HepG2 (cell line): Measurements from ENCODE around the gene GLDN. TPM values are rescaled to one million over a fixed set of nuclear protein-coding genes. Genes with fewer than 3 reads are reported as not detected.

ENCODE experiments used
- ATAC-seq: fragments of 200-7000 bp; cut with Tn5 transposase; 3 replicates; pipeline ENCODE4 v1.9.1; 2020; ENCODE audit warnings: mild to moderate bottlenecking, moderate library complexity
- BruUV-seq: library from RNA; stranded (reverse); fragments of 400-500 nt; replicated peaks from 2 replicates; lab custom pipeline; 2021; lab: Mats Ljungman, UMichigan
- CTCF ChIA-PET: fragments of 300-600 bp; formaldehyde crosslinking; extraction: SDS; loops from one replicate; lab custom pipeline; 2021; ENCODE audit warnings: low total read pairs, inconsistent platforms, low intra/inter-chr PET ratio; lab: Yijun Ruan, JAX
- POLR2A ChIA-PET: fragments of 350-600 bp; sonication (Branson Sonifier 250); formaldehyde crosslinking; loops from one replicate; lab custom pipeline; 2020; ENCODE audit warnings: antibody characterized with exemption, inconsistent platforms; lab: Yijun Ruan, JAX
- DNase-seq: peaks from one replicate; pipeline ENCODE4 v3.0.0-alpha.2; 2015; ENCODE audit warnings: low spot score
- FAIRE-seq: peaks from 3 replicates; lab custom pipeline; 2011; peaks lifted over from hg19 to GRCh38; lab: Jason Lieb, UNC
- H2AFZ ChIP-seq: one replicate; pipeline ENCODE4 v1.6.1; 2011; ENCODE audit warnings: low read length, inconsistent platforms
- H3K27ac ChIP-seq: fragments of 300-600 bp; 3 replicates; pipeline ENCODE4 v1.8.0; 2011; ENCODE audit warnings: mixed run types, mild to moderate bottlenecking, mixed read lengths, low read length, inconsistent platforms; ENCODE audit not compliant: insufficient read depth; ENCODE audit errors: extremely low read length
- H3K27me3 ChIP-seq, 2 experiments: fragments of 200-600 bp in 1 of 2; 2 replicates in 1 of 2; 3 replicates in 1 of 2; pipeline versions ENCODE4 v1.6.0 to v1.8.0; 2011; ENCODE audit warnings: low read length in 2 of 2, mild to moderate bottlenecking in 2 of 2, moderate library complexity in 2 of 2, inconsistent platforms in 1 of 2; ENCODE audit not compliant: insufficient read depth in 2 of 2, control insufficient read depth in 1 of 2
- H3K36me3 ChIP-seq, 2 experiments: fragments of 200-600 bp in 1 of 2; replicated peaks in 1 of 2; 2 replicates in 1 of 2; 3 replicates in 1 of 2; pipeline versions ENCODE4 v1.5.1 to v1.8.0; 2011; ENCODE audit warnings: low read length in 2 of 2, inconsistent platforms in 1 of 2; ENCODE audit not compliant: insufficient read depth in 2 of 2, control insufficient read depth in 1 of 2
- H3K4me1 ChIP-seq: 2 replicates; pipeline ENCODE4 v1.5.1; 2012; ENCODE audit warnings: low read length, inconsistent platforms; ENCODE audit not compliant: insufficient read depth
- H3K4me2 ChIP-seq: 2 replicates; pipeline ENCODE4 v1.6.0; 2011; ENCODE audit warnings: low read depth, low read length, inconsistent platforms
- H3K4me3 ChIP-seq, 3 experiments: fragments of 200-600 bp in 1 of 3; sonication (generic), shearing (Covaris generic) in 1 of 3; replicated peaks in 1 of 3; 2 replicates each; pipeline ENCODE4 v1.5.1; 2011 to 2016; ENCODE audit warnings: low read length in 3 of 3, inconsistent platforms in 2 of 3, low read depth in 2 of 3, mild to moderate bottlenecking in 2 of 3, control low read depth in 1 of 3, mixed read lengths in 1 of 3; ENCODE audit not compliant: insufficient read depth in 1 of 3
- H3K79me2 ChIP-seq: one replicate; pipeline ENCODE4 v1.6.1; 2011; ENCODE audit warnings: low read length, inconsistent platforms; ENCODE audit not compliant: insufficient read depth
- H3K9ac ChIP-seq: 2 replicates; pipeline ENCODE4 v1.6.0; 2011; ENCODE audit warnings: mild to moderate bottlenecking, low read depth, low read length, inconsistent platforms; ENCODE audit not compliant: insufficient read depth
- H3K9me3 ChIP-seq: 2 replicates; pipeline ENCODE4 v1.5.1; 2012; ENCODE audit warnings: mild to moderate bottlenecking, low read length
- H4K20me1 ChIP-seq: 2 replicates; pipeline ENCODE4 v1.6.0; 2011; ENCODE audit warnings: inconsistent platforms, mild to moderate bottlenecking, low read length, moderate library complexity; ENCODE audit not compliant: insufficient read depth
- BORCS8-MEF2B ChIP-seq: sonication (generic); formaldehyde crosslinking; IDR thresholded peaks from 2 replicates; pipeline ENCODE4 v1.8.0; 2022; ENCODE audit warnings: mild to moderate bottlenecking, missing genetic modification reagents
- CCAR2 ChIP-seq: fragments of 200-400 bp; formaldehyde crosslinking; optimal IDR thresholded peaks from 2 replicates; pipeline ENCODE3; 2018; ENCODE audit warnings: low read depth, mild to moderate bottlenecking, low read length, moderate library complexity
- CREB1 ChIP-seq, 2 experiments: fragments of 450-650 bp in 1 of 2; IDR thresholded peaks; 2 replicates each; pipeline ENCODE4 v1.6.1; 2016 to 2017; ENCODE audit warnings: control low read depth in 1 of 2, mild to moderate bottlenecking in 1 of 2, missing compliant biosample characterization in 1 of 2, missing genetic modification characterization in 1 of 2
- EHMT2 ChIP-seq: fragments of 200-600 bp; sonication (generic); IDR thresholded peaks from 2 replicates; pipeline ENCODE4 v1.7.0; 2017; ENCODE audit warnings: antibody characterized with exemption, low read depth, low read length, borderline replicate concordance
- MAFG ChIP-seq: sonication (generic); formaldehyde crosslinking; IDR thresholded peaks from 2 replicates; pipeline ENCODE4 v1.5.1; 2020; ENCODE audit warnings: mild to moderate bottlenecking, missing genetic modification reagents
- NAIF1 ChIP-seq: sonication (generic); formaldehyde crosslinking; IDR thresholded peaks from 2 replicates; pipeline ENCODE4 v1.5.0; 2020; ENCODE audit warnings: mild to moderate bottlenecking, missing genetic modification reagents, borderline replicate concordance
- YEATS4 ChIP-seq: sonication (generic); formaldehyde crosslinking; IDR thresholded peaks from 2 replicates; pipeline ENCODE4 v1.4.0; 2020; ENCODE audit warnings: missing genetic modification reagents, borderline replicate concordance
- ZNF468 ChIP-seq: sonication (generic); formaldehyde crosslinking; IDR thresholded peaks from 2 replicates; pipeline ENCODE4 v1.8.0; 2022; ENCODE audit warnings: mild to moderate bottlenecking, moderate library complexity, missing genetic modification reagents
- ZNF674 ChIP-seq: sonication (generic); formaldehyde crosslinking; IDR thresholded peaks from 2 replicates; pipeline ENCODE4 v1.5.0; 2020; ENCODE audit warnings: low read depth, mild to moderate bottlenecking, missing genetic modification reagents
- ZNF720 ChIP-seq: sonication (generic); formaldehyde crosslinking; IDR thresholded peaks from 2 replicates; pipeline ENCODE4 v1.4.0; 2020; ENCODE audit warnings: missing genetic modification reagents
- WGBS: methylation state at CpG from one replicate; pipeline ENCODE4 v1.1.6; 2017; ENCODE audit warnings: low lambda C conversion rate; 5-methylcytosine and 5-hydroxymethylcytosine counted together
- in situ Hi-C: cut with HindIII; loops from 2 replicates; pipeline ENCODE4 v1.10.0; 2017; ENCODE audit warnings: low pct_unique_long_range_greater_than_20kb; ENCODE audit not compliant: extremely low pct_ligation_motif_present
- intact Hi-C: fragments of 100-400 bp; cut with micrococcal nuclease; formaldehyde crosslinking; loops from one replicate; pipeline ENCODE4 v1.10.0; 2022; ENCODE audit not compliant: unreplicated experiment
- polyA plus RNA-seq, 8 experiments: library from polyadenylated mRNA; depleted of rRNA in 3 of 8; stranded (reverse) in 7 of 8; unstranded in 1 of 8; fragments of >200 nt; fragmentation: Illumina TruSeq in 4 of 8; extraction: Trizol in 4 of 8; gene quantifications; 2 replicates each; pipeline versions ENCODE4 v1.2.1 to v1.2.3, GENCODE V29; 2011 to 2016; ENCODE audit warnings: low read depth in 4 of 8, missing spikeins in 1 of 8, mixed read lengths in 1 of 8; ENCODE audit not compliant: insufficient read depth in 1 of 8
- total RNA-seq, 5 experiments: library from RNA; depleted of rRNA; stranded (reverse); fragments of >200 nt; fragmentation: Illumina TruSeq; extraction: Trizol; gene quantifications; 2 replicates each; pipeline ENCODE4 v1.2.3, GENCODE V29; 2016; ENCODE audit warnings: low read depth in 1 of 5
- TF ChIP-seq, protein P1 (sequence below): sonication (generic); formaldehyde crosslinking; IDR thresholded peaks from 2 replicates; pipeline ENCODE4 v1.5.0; 2020; ENCODE audit warnings: mild to moderate bottlenecking, missing genetic modification reagents
- TF ChIP-seq, protein P2 (sequence below): sonication (generic); formaldehyde crosslinking; IDR thresholded peaks from 2 replicates; pipeline ENCODE4 v1.8.0; 2023; ENCODE audit warnings: mild to moderate bottlenecking, missing genetic modification reagents

The GLDN gene
- total and polyA plus RNA-seq, 2 of the 13 experiments (the other 11 are each of a cell fraction or from before 2014, with no cell fraction given), result 0.86 to 1.0 TPM

DNA sequence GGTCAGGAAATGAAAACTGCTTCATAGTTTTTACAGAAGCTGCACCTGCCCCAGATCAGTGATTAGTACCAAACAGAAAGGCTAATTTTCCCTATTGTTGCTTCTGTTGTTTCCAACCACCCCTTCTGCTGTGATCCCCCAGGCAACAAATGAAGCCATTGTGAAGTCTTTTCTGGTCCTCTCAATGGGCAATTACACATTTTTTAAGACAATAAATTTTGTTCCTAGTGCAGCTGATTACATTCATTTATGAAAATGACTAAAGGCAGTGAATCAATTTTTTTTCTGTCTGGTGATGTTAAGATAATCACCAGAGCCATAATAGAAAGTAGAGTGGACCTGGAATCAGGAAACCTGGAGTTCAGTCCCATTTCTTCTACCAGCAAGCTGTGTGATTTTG, 32.7 kb downstream of the GLDN start (continued):
- TF ChIP-seq YEATS4 (CRISPR knock-in tag), result no peak
- no peak for TF ChIP-seq ZNF720 (CRISPR knock-in tag)
- TF ChIP-seq, protein P1, sequence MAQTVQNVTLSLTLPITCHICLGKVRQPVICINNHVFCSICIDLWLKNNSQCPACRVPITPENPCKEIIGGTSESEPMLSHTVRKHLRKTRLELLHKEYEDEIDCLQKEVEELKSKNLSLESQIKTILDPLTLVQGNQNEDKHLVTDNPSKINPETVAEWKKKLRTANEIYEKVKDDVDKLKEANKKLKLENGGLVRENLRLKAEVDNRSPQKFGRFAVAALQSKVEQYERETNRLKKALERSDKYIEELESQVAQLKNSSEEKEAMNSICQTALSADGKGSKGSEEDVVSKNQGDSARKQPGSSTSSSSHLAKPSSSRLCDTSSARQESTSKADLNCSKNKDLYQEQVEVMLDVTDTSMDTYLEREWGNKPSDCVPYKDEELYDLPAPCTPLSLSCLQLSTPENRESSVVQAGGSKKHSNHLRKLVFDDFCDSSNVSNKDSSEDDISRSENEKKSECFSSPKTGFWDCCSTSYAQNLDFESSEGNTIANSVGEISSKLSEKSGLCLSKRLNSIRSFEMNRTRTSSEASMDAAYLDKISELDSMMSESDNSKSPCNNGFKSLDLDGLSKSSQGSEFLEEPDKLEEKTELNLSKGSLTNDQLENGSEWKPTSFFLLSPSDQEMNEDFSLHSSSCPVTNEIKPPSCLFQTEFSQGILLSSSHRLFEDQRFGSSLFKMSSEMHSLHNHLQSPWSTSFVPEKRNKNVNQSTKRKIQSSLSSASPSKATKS (CRISPR knock-in tag), result no peak
- no peak for TF ChIP-seq ZNF674 (CRISPR knock-in tag)
- no peak for TF ChIP-seq ZNF468 (CRISPR knock-in tag)
- no peak for TF ChIP-seq MAFG
- no peak for TF ChIP-seq EHMT2
- TF ChIP-seq, protein P2, sequence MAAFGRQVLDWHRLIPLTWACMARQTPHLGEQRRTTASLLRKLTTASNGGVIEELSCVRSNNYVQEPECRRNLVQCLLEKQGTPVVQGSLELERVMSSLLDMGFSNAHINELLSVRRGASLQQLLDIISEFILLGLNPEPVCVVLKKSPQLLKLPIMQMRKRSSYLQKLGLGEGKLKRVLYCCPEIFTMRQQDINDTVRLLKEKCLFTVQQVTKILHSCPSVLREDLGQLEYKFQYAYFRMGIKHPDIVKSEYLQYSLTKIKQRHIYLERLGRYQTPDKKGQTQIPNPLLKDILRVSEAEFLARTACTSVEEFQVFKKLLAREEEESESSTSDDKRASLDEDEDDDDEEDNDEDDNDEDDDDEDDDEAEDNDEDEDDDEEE (CRISPR knock-in tag), result no peak
- TF ChIP-seq CCAR2, result no peak
- TF ChIP-seq BORCS8-MEF2B, result no peak
- TF ChIP-seq, all 625 proteins: peak for 0

DNA sequence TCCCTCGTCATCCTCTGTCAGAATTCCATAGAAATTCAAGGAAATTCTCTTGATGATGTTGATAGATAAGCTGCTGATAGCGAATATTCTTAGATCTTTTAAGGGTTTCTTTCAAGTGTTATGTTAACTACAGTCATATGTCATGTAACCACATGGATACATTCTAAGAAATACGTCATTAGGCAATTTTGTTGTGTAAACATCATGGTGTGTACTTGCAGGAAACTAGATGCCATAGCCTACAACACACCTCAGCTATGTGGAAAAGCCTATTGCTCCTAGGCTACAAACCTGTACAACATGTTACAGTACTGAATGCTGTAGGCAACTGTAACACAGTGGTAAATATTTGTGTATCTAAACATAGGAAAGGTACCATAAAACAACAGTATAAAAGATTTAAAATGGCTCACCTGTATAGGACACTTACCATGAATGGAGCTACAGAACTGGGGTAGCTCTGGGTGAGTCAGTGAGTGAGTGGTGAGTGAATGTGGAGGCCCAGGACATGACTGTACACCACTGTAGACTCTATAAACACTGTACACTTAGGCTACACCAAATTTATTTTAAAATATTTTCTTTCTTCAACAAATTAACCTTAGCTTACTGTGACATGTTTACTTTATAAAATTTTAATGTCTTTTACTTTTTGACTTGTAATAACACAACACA, 34.6 kb downstream of the GLDN start:
- Histone ChIP-seq H3K27me3 (no peaks in the 10 kb centered on the region), H3K27ac (no peak overlapping the region), H4K20me1 (no peaks in the 10 kb centered on the region), H3K4me2 (no peak overlapping the region), H3K79me2 (no peaks in the 10 kb centered on the region), H3K36me3 (no peaks in the 10 kb centered on the region), H3K9me3 (no peaks in the 10 kb centered on the region), H3K4me3 (no peak overlapping the region), H3K4me1 (no peaks in the 10 kb centered on the region), H3K9ac (no peak overlapping the region), H2AFZ (no peak overlapping the region)
- ChIA-PET POLR2A (no interaction called here), CTCF (no interaction called here)
- in situ Hi-C loops (loop anchor here (5.0 kb wide), 1 partner anchor 89 kb away; no protein-coding TSS in a partner anchor), intact Hi-C loops (no loop called here)
- BruUV-seq, result no TSS peak
- 28% methylated on average over 3 of the region's 3 CpGs for WGBS
- ATAC-seq, result no peak
- TF ChIP-seq NAIF1 (no peak), CREB1 (IDR thresholded peaks at IDR 0.05) (peak; percentile 52; the same call in 1 of the 2 replicates), CREB1 (CRISPR knock-in tag; IDR thresholded peaks at IDR 0.05) (no peak)
- no peak for FAIRE-seq
- DNase-seq, result no peak
